HCT116 (cell line): ENCODE data around the gene HSPG2. TPM values are rescaled to one million over a fixed set of nuclear protein-coding genes. Genes with fewer than 3 reads are reported as not detected.

Experiments used
- ATAC-seq: fragments of 200-7000 bp; cut with Tn5 transposase; 2 replicates; pipeline ENCODE4 v1.9.1; 2020; ENCODE audit warnings: mild to moderate bottlenecking, moderate library complexity
- BruUV-seq: library from RNA; stranded (reverse); fragments of 400-500 nt; replicated peaks from 2 replicates; lab custom pipeline; 2021; lab: Mats Ljungman, UMichigan
- CTCF ChIA-PET: fragments of 300-600 bp; sonication (Branson Sonifier 250); formaldehyde crosslinking; loops from one replicate; lab custom pipeline; 2021; ENCODE audit warnings: antibody characterized with exemption; lab: Charles Lee
- POLR2A ChIA-PET: fragments of 300-600, 350-600 bp; sonication (Branson Sonifier 250); formaldehyde crosslinking; loops from one replicate; lab custom pipeline; 2021; ENCODE audit warnings: antibody characterized with exemption; lab: Charles Lee
- RAD21 ChIA-PET, 2 experiments: fragments of 300-600 bp; sonication (Branson Sonifier 250); formaldehyde crosslinking; loops; one replicate each; lab custom pipeline; 2023; ENCODE audit warnings: low total read pairs in 2 of 2; ENCODE audit not compliant: uncharacterized antibody in 2 of 2, unreplicated experiment in 2 of 2, low non-redundant PET in 1 of 2; lab: Charles Lee
- DNase-seq: peaks from one replicate; pipeline ENCODE4 v3.0.0-alpha.2; 2010; ENCODE audit warnings: low read depth, low spot score
- H2AFZ ChIP-seq: fragments of 200-600 bp; shearing (Covaris generic), sonication (generic); 2 replicates; pipeline ENCODE4 v1.6.1; 2017; ENCODE audit warnings: low read depth, mixed run types, mixed read lengths, antibody characterized with exemption, low read length; ENCODE audit not compliant: poor library complexity, severe bottlenecking
- H3K27ac ChIP-seq: 2 replicates; pipeline ENCODE4 v1.5.1; 2012; ENCODE audit warnings: low read depth, low read length
- H3K27me3 ChIP-seq: fragments of 200-600 bp; sonication (generic); 2 replicates; pipeline ENCODE4 v1.6.1; 2016; ENCODE audit warnings: mixed run types, low read length, mixed read lengths; ENCODE audit not compliant: insufficient read depth
- H3K36me3 ChIP-seq, 2 experiments: fragments of 200-500 bp in 1 of 2; fragments of 200-600 bp in 1 of 2; sonication (Bioruptor generic) in 1 of 2; sonication (generic) in 1 of 2; 2 replicates each; pipeline versions ENCODE4 v1.5.1 to v1.6.1; 2014 to 2016; ENCODE audit warnings: low read length in 2 of 2, inconsistent platforms in 1 of 2, mixed read lengths in 1 of 2, mixed run types in 1 of 2; ENCODE audit not compliant: insufficient read depth in 2 of 2, control insufficient read depth in 1 of 2
- H3K4me1 ChIP-seq, 2 experiments: fragments of 200-600 bp in 1 of 2; sonication (generic) in 1 of 2; 2 replicates each; pipeline versions ENCODE4 v1.5.1 to v1.6.1; 2012 to 2017; ENCODE audit warnings: low read length in 2 of 2, inconsistent platforms in 1 of 2, mild to moderate bottlenecking in 1 of 2, mixed read lengths in 1 of 2, mixed run types in 1 of 2, moderate library complexity in 1 of 2; ENCODE audit not compliant: insufficient read depth in 2 of 2, control insufficient read depth in 1 of 2
- H3K4me2 ChIP-seq: fragments of 200-600 bp; sonication (generic); 2 replicates; pipeline ENCODE4 v1.6.1; 2017; ENCODE audit warnings: mixed run types, low read length, mixed read lengths
- H3K4me3 ChIP-seq, 2 experiments: fragments of 200-600 bp in 1 of 2; sonication (generic) in 1 of 2; replicated peaks in 1 of 2; 2 replicates each; pipeline ENCODE4 v1.5.1; 2011 to 2016; ENCODE audit warnings: low read length in 2 of 2, control low read depth in 1 of 2, low read depth in 1 of 2, mild to moderate bottlenecking in 1 of 2, mixed read lengths in 1 of 2, mixed run types in 1 of 2
- H3K79me2 ChIP-seq: fragments of 200-600 bp; sonication (generic); 2 replicates; pipeline ENCODE4 v1.6.1; 2017; ENCODE audit warnings: mild to moderate bottlenecking, mixed run types, low read length, moderate library complexity, mixed read lengths; ENCODE audit not compliant: insufficient read depth
- H3K9ac ChIP-seq: fragments of 200-600 bp; sonication (generic); 2 replicates; pipeline ENCODE4 v1.6.1; 2016; ENCODE audit warnings: low read length, mixed read lengths
- H3K9me2 ChIP-seq: fragments of 200-600 bp; sonication (generic), shearing (Covaris generic); 2 replicates; pipeline ENCODE4 v1.6.1; 2017; ENCODE audit warnings: mixed run types, mild to moderate bottlenecking, moderate library complexity; ENCODE audit not compliant: insufficient read depth
- H3K9me3 ChIP-seq, 2 experiments: fragments of 200-500 bp in 1 of 2; fragments of 200-600 bp in 1 of 2; sonication (Bioruptor generic) in 1 of 2; sonication (generic) in 1 of 2; 2 replicates each; pipeline ENCODE4 v1.6.1; 2014 to 2017; ENCODE audit warnings: low read length in 2 of 2, mixed read lengths in 2 of 2, inconsistent platforms in 1 of 2, low read depth in 1 of 2, mild to moderate bottlenecking in 1 of 2, mixed run types in 1 of 2, moderate library complexity in 1 of 2; ENCODE audit not compliant: control insufficient read depth in 1 of 2, insufficient read depth in 1 of 2
- H4K20me1 ChIP-seq: fragments of 200-600 bp; sonication (generic), shearing (Covaris generic); 2 replicates; pipeline ENCODE4 v1.6.1; 2017; ENCODE audit warnings: mixed run types, mild to moderate bottlenecking, moderate library complexity; ENCODE audit not compliant: insufficient read depth
- CBX3 ChIP-seq: IDR thresholded peaks from 2 replicates; pipeline ENCODE4 v1.6.1; 2012; ENCODE audit warnings: low read depth
- CTCF ChIP-seq, 3 experiments: fragments of 200-600 bp in 1 of 3; sonication (generic) in 1 of 3; IDR thresholded peaks in 2 of 3; conservative IDR thresholded peaks in 1 of 3; 2 replicates each; pipeline ENCODE4 v1.5.1; 2012 to 2017; ENCODE audit warnings: low read depth in 2 of 3, low read length in 2 of 3, antibody characterized with exemption in 1 of 3, borderline replicate concordance in 1 of 3, control low read depth in 1 of 3, mild to moderate bottlenecking in 1 of 3, mixed read lengths in 1 of 3, mixed run types in 1 of 3, moderate library complexity in 1 of 3; ENCODE audit not compliant: insufficient read depth in 1 of 3
- EGR1 ChIP-seq: IDR thresholded peaks from 2 replicates; pipeline ENCODE4 v1.6.1; 2012; ENCODE audit warnings: low read depth
- ELF1 ChIP-seq: IDR thresholded peaks from 2 replicates; pipeline ENCODE4 v1.6.1; 2012; ENCODE audit warnings: low read depth, borderline replicate concordance
- EZH2phosphoT487 ChIP-seq: fragments of 200-600 bp; IDR thresholded peaks from 2 replicates; pipeline ENCODE4 v1.6.1; 2018; ENCODE audit warnings: antibody characterized with exemption, borderline replicate concordance
- JUND ChIP-seq: IDR thresholded peaks from 2 replicates; pipeline ENCODE4 v1.6.1; 2012
- MAX ChIP-seq: IDR thresholded peaks from 2 replicates; pipeline ENCODE4 v1.6.1; 2012
- POLR2AphosphoS5 ChIP-seq: IDR thresholded peaks from 2 replicates; pipeline ENCODE4 v1.6.1; 2011; ENCODE audit warnings: mild to moderate bottlenecking, low read depth, low read length, moderate library complexity
- RAD21 ChIP-seq: IDR thresholded peaks from 2 replicates; pipeline ENCODE4 v1.6.1; 2012; ENCODE audit warnings: low read depth, mild to moderate bottlenecking
- REST ChIP-seq: IDR thresholded peaks from 2 replicates; pipeline ENCODE4 v1.6.1; 2012; ENCODE audit warnings: low read depth
- SIN3A ChIP-seq: IDR thresholded peaks from 2 replicates; pipeline ENCODE4 v1.6.1; 2012; ENCODE audit warnings: low read depth
- SP1 ChIP-seq: IDR thresholded peaks from 2 replicates; pipeline ENCODE4 v1.6.1; 2012; ENCODE audit warnings: low read depth
- SRF ChIP-seq: IDR thresholded peaks from 2 replicates; pipeline ENCODE4 v1.6.1; 2012; ENCODE audit warnings: low read depth
- YY1 ChIP-seq: IDR thresholded peaks from 2 replicates; pipeline ENCODE4 v1.6.1; 2011; ENCODE audit warnings: low read length, low read depth, moderate library complexity, mild to moderate bottlenecking; ENCODE audit not compliant: insufficient replicate concordance; ENCODE audit errors: extremely low read depth
- ZFX ChIP-seq: fragments of 450-650 bp; IDR thresholded peaks from 2 replicates; pipeline ENCODE4 v1.6.1; 2017
- ZNF274 ChIP-seq: fragments of 200-500 bp; sonication (Bioruptor generic); IDR thresholded peaks from 2 replicates; pipeline ENCODE4 v1.6.1; 2014; ENCODE audit warnings: mild to moderate bottlenecking, low read depth, low read length, inconsistent platforms
- intact Hi-C: fragments of 100-400 bp; cut with micrococcal nuclease; formaldehyde crosslinking; loops from 2 replicates; pipeline ENCODE4 v1.10.0; 2022
- total RNA-seq: library from RNA; stranded (reverse); gene quantifications from one replicate; pipeline ENCODE4 v1.2.1, GENCODE V29; 2021; ENCODE audit not compliant: unreplicated experiment
- TF ChIP-seq, protein P1 (sequence below): IDR thresholded peaks from 2 replicates; pipeline ENCODE4 v1.6.1; 2012

The HSPG2 gene
- total RNA-seq, 1 experiment from 2014 or later, result 55.7 TPM

GRCh38 chr1:21828075-21828474 lies 109.0 kb downstream of the HSPG2 start:
- POLR2A ChIA-PET, result no interaction called here
- CTCF ChIA-PET, result no interaction called here

More at GRCh38 chr1:21828075-21828474, 109.0 kb downstream of the HSPG2 start:
- RAD21 ChIA-PET, result no interaction called here
- Histone ChIP-seq H3K9me2 (no peaks in the 10 kb centered on the region), H2AFZ (no peak overlapping the region), H3K36me3 (no peaks in the 10 kb centered on the region; a peak in 1 of 4 replicates), H3K79me2 (no peaks in the 10 kb centered on the region), H3K27me3 (no peaks in the 10 kb centered on the region), H3K4me3 (no peak overlapping the region), H3K27ac (no peak overlapping the region), H3K9me3 (no peaks in the 10 kb centered on the region), H4K20me1 (no peaks in the 10 kb centered on the region), H3K4me1 (no peaks in the 10 kb centered on the region), H3K9ac (no peak overlapping the region), H3K4me2 (no peak overlapping the region)
- intact Hi-C loops, result no loop called here
- no peak for DNase-seq
- BruUV-seq, result no TSS peak
- no peak for ATAC-seq
- no peak for TF ChIP-seq SRF
- no peak for TF ChIP-seq ZFX
- no peak for TF ChIP-seq REST
- TF ChIP-seq ELF1, result no peak
- TF ChIP-seq CBX3, result no peak
- no peak for TF ChIP-seq YY1
- TF ChIP-seq POLR2AphosphoS5, result no peak
- TF ChIP-seq, protein P1, sequence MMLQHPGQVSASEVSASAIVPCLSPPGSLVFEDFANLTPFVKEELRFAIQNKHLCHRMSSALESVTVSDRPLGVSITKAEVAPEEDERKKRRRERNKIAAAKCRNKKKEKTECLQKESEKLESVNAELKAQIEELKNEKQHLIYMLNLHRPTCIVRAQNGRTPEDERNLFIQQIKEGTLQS, result no peak
- no peak for TF ChIP-seq EZH2phosphoT487
- TF ChIP-seq CTCF (IDR thresholded peaks at IDR 0.05 in 2 of 3, conservative IDR thresholded peaks at IDR 0.05 in 1 of 3; ENCODE audit: borderline replicate concordance in 1 of 3, insufficient read depth in 1 of 3, low read depth in 2 of 3, low read length in 2 of 3), result no peak
- TF ChIP-seq SP1, result no peak
- no peak for TF ChIP-seq EGR1
- no peak for TF ChIP-seq JUND
- TF ChIP-seq ZNF274, result no peak
- TF ChIP-seq RAD21, result no peak
- TF ChIP-seq MAX, result no peak
- no peak for TF ChIP-seq SIN3A
- TF ChIP-seq, all 23 proteins: peak for 0
